ENCODE data around the gene MRPL50.

DNA sequence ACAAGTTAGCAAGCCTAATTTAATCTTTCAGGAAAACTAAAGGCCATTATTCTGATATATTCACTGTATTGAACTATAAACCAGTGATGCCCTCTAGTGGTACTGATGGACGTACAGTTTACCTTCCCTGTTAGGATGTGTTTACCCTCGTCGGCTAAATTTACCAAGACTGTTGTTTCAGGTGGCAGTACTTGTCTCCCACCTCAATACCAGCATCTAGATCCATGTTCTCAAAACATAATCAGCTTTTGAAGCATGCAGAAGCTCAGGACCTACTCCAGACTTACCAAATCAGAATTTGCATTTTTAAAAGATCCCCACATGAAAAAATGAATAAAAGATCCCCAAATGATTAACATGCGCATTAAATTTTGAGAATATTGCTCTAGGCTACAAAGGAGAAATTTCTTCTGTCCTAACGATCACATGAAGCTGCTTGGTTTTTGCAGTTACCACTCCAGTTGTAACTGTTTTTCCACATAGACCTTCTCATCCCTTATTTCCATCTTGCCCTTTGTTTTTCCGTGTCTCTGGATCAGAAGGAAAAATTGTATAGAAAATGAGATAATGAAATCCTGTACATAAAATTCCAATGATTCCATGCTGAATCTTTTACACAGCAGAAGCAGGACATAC lies 10.4 kb downstream of the MRPL50 start:
- TF ChIP-seq CTCF (IDR thresholded peaks at IDR 0.05) (peak in 5 of 6 experiments; percentile 28 to 60 (median 40)), POLR2A (IDR thresholded peaks at IDR 0.05) (no peak)
